CD4-positive, alpha-beta T cell treated with Interleukin-6 for 4 hours (primary cell): ENCODE measurements around the gene TMEM250.
A peak's percentile ranks its signal among the peaks of the same experiment; 100 is the strongest.

Experiments
- DNase-seq: peaks from one replicate; pipeline ENCODE4 v3.0.0-alpha.2; 2020; ENCODE audit warnings: mixed read lengths

Gene TMEM250

DNA sequence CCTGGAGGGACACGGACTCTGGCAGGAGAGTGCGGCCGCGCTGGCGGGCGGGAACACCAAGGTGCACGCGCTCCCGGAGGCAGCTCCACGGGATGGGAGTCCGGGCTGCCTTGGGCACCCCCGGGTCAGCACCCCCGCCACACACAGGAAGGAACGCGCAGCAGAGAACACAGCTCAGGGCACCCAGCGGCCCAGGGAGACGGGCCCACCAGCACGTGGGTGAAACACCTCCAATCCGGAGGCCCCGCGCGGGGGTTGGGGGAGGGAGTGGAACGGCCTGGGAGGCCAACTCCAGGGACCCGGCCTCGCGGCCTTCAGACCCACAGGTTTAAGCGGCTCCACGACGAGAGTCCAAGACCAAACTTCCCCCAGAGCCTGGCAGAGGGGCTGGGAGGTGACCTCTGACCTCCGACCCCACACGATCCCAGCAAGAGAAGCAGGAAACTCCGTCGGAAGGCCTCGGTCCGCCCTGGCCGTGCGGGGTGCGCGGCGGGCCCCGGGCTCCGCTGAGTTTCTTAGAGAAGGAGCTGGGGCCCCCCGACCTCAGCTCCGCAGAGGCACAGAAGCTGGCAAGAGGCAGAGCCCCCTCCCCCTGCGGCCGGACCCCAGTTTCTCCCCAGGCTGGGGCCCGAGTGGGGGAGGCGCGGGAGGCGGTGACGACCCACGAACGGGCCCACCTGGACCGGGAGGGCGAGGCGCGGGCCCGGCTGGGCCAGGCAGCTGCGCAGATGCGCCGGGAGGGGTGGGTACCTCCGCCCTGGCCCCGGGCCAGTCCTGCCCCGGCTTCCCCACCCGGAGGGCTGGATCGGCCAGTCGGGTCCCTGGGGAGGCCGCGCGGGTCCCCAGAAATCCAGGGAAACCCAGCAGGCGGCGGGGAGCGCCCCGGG, 24.4 kb downstream of the TMEM250 start:
- peak; percentile 64 for DNase-seq

DNA sequence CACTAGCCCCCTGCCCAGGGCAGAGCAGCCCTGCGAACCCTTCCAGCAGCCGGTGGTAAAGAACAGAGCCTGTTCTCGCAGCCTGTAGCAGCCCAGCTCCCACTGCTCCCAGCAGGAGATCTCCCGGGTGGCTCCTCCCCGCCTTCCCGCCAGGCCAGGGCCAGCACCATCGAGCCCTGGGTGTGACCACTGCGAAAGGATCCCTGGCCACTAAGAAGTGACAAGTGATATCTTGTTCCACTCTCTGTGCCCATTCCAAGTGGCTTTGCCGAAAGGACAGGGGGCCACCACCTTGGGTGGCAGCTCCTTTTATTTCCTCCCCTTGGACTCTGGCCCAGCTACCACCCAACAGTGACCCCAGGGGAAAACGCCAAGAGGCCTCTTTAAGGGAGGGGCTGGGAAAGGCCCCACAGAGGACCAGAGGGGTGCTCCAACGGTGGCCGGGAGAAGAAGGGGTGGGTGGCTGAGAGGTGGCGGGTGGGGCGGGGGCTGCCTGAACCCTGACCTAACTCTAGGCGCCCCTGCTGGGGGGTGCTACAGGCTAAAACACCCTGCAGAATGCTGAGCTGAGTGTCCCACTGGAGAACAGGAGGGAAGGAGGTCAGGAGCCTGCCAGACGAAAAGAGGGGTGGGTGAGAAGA, 25.2 kb downstream of the TMEM250 start:
- DNase-seq = no peak

DNA sequence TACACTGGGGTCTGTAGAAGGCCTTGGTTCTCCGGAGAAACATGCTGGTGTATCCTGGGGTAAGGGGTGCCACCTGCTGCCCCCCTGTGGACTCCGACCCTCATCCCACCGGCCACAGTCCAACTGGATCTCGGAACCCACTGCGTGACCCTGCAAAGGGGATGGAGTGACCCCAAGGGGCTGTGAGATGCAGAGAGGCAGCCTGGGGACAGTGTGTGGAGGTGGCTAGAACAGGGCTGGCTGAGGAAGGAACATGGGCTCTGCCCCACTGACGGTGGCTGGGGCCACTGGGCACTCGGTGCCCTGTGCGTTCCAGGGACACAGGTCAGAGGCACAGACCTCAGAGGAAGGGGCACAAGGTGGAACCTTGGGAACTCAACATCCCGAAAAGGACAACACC, 25.9 kb downstream of the TMEM250 start:
- no peak for DNase-seq

GRCh38 chr9:136092353-136092650, 26.4 kb downstream of the TMEM250 start:
- no peak for DNase-seq

DNA sequence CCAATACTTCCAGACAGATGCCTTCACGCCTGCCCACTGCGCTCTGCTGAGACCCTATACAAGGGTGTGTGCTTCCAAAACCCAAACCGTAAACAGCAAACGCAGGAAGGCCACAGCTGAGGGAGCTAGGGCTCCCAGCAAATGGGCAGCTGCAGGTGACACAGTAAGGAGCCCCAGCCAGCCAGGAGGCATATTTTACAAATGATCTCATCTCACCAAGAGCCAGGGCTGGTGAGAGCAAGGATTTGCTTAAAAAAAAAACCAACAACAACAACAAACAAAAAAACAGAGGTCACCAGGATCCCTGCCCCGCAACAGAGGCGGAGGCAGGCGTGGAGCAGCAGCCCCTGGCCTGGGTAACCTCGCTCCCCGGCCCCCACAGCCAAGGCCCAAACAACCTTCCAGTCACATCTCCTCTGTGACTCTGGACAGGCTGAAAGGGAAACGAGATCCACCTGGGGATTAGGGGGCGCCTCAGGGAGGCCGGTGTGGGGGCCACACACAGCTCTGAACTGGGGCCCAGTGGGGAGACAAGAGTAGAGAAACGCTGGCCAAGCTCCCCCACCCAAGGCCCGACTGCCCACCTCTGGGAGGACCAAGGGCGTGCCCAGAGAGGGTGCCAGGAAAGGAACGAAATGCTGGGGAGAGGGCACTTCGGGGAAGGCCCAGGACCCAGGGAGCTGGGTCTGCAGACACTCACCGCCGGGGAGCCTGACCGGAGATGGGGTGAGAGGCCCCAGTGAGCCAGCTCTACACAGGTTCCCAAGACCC, 26.9 kb downstream of the TMEM250 start:
- no peak for DNase-seq

DNA sequence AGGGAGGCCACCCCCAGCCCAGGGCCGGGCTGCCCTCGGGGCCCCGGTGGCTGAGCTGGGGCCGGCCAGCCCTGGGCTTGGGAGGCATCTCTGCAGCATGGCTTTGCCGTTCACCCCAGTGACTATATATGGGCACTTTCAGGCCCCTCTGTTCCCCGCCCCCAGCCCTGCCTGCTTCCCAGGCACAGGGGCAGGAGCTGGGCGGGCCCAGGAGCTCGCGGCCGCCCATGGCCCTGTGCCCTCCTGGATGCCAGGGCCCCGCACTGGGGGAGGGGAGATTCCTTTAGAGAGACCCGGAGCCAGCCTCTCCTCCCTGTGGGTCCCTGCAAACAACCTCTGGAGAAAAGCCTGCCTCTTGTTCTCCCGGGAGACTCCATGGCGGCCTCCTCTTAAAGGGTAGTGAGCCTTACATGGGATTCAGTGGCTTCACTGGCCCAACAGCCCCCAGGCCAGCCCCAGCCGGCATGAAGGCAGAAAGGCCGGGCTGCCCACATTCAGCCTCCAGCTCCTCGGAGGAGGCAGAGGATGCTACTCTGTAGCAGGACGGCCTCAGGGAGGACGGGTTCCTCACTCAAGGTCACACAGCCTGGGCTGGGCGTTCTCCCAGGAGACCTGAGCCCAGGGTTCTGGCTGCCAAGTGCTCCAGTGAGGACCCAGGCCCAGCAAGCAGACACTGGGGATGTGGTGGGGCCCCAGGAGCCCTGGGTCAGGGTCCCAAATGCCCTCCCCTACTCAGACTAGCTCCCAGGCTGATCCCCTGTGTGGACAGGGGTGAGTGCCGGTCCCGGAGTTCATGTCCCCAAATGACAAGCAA, 27.7 kb downstream of the TMEM250 start:
- no peak for DNase-seq

GRCh38 chr9:136090056-136090735, 28.5 kb downstream of the TMEM250 start:
- DNase-seq = no peak

- no peak for DNase-seq
Observed at GRCh38 chr9:136089697-136090045, 29.0 kb downstream of the TMEM250 start.

DNA sequence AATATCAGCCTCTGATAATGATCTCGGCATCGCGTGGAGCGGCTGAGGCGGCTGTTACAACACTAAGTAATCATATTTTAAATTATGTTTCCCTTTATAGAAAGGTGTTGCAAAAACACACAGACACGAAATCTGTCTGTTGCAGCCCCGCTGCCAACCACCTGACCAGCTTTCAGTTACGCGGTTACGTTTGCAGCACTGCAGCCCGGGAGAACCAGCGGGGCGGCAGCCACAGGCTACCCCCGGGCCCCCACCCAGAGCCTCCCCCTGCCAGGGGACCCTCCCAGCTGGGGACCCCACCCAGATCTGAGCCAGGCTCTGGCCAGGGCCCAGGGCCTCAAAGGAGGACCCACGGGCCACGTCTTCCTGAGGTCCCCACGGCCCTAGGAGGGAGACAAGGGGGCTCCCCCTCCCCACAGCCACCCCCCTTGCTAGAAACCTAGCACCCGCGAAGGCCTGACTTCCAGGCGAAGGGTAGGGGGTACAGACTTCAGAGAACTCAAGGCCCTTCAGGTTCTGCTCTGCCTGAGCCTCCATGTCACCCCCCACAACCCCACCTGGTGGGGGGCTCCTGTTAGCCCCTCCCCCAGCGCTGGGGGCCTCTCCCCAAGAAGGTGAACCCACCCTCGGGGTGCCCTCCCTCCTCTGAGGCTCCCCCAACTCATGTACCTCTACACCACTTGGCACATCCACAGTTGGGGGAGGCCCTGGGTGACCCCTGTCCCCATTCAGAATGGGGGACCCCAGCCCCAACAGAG, 29.6 kb downstream of the TMEM250 start:
- DNase-seq = no peak

DNA sequence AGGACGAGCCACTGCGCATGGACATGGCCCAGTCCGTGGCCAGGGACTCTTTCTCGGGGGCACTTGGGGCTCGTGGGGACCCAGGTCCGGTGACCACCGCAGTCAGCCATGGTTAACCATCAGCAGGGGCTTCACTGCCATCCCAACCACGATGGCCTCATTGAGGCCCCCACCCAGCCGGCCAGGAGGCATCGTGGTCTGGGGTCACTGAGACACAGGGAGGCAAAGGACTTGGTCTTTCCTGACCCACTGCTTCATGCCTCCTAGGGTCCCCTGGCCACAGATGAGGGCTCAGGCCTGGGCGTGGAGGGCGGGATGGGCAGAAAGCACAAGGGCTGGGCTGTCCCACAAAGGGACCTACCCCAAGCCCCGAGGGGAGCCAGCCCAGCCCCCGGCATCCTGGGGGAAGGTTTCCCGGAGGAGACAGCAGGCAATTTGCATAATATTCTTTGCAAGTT, 30.2 kb downstream of the TMEM250 start:
- no peak for DNase-seq

DNA sequence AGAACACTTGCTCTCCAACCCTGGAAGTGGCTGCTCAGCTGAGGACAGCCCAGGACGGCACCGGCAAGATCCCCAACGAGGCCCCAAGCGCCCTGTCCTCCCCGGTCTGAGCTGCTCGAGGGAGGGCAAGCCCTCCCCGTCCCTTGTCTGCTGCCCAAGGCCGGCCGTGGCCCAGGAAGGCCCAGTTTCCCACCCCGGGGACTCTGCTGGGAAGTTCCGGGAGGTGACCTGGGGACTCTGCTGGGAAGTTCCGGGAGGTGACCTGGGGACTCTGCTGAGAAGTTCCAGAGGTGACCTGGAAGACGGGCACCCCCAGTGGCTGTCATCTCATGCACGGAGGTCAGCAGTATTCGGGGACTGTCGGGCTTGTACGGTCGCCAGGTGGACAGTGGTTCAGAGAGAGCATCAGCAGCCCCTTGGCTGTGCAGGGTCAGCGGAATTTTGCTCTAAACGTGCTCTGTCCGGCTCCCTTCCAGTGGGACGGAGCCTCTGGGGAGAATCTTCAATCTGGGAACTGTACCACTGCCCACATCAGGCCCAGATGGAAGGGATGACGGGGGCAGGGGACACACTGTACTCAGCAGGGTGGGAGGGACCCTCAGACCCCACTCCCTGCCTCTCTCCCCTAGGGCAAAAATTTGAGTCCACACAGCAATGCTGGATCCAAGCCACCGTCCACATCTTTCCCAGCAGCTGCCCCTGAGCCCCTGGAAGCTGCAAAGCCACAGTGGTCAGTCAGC, 30.8 kb downstream of the TMEM250 start:
- DNase-seq = no peak

- no peak for DNase-seq
Observed at GRCh38 chr9:136086951-136087740, 31.5 kb downstream of the TMEM250 start.

- no peak for DNase-seq
Observed at GRCh38 chr9:136086213-136086881, 32.3 kb downstream of the TMEM250 start.

- DNase-seq = no peak
Observed at GRCh38 chr9:136085815-136086212, 32.9 kb downstream of the TMEM250 start.

GRCh38 chr9:136084063-136084944, 34.4 kb downstream of the TMEM250 start:
- DNase-seq = no peak

DNA sequence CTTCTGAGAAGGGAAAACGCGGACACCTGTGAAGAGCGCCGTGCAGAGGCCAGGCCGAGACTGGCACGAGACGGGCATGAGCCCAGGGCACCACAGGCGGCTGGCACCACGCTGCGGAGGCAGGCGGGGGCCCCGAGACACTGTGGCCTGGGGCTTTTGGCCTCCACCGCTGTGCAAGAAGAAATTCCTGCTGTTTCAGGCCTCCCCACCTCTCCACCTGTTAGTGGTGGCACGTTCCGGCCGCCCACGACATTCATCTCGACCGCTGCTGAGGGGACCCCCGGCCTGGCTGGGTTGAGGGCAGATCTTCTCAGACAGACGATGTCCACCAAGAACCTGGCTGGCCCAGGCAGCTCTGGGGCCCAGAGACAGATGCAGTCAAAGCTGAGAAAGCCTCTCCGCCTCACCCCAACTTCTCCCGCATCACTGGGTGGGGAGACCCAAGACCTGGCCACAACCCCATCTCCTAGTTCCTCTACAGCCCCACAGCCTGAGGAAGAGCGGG, 35.1 kb downstream of the TMEM250 start:
- DNase-seq = no peak

GRCh38 chr9:136082496-136083361, 35.9 kb downstream of the TMEM250 start:
- no peak for DNase-seq
